SJSA1 (cell line): ENCODE data around the gene MECP2. TPM values are rescaled to one million over a fixed set of nuclear protein-coding genes. Genes with fewer than 3 reads are reported as not detected.
A peak's percentile ranks its signal among the peaks of the same experiment; 100 is the strongest.

Source experiments
- DNase-seq, 2 experiments: peaks; one replicate each; pipeline ENCODE4 v3.0.0-alpha.2; 2015 to 2020; ENCODE audit warnings: low spot score in 2 of 2, low read depth in 1 of 2
- H3K27ac ChIP-seq: fragments of 250-450 bp; sonication (Bioruptor Pico); 2 replicates; pipeline ENCODE4 v1.5.1; 2020; ENCODE audit warnings: mild to moderate bottlenecking, moderate library complexity
- H3K27me3 ChIP-seq: fragments of 250-450 bp; sonication (Bioruptor Pico); replicated peaks from 2 replicates; pipeline ENCODE4 v1.5.1; 2020; ENCODE audit warnings: mild to moderate bottlenecking, moderate library complexity
- H3K36me3 ChIP-seq: fragments of 250-450 bp; sonication (Bioruptor Pico); 2 replicates; pipeline ENCODE4 v1.5.1; 2020; ENCODE audit warnings: mild to moderate bottlenecking
- H3K4me1 ChIP-seq: fragments of 250-450 bp; sonication (Bioruptor Pico); replicated peaks from 2 replicates; pipeline ENCODE4 v1.6.1; 2021; ENCODE audit warnings: mild to moderate bottlenecking
- H3K4me3 ChIP-seq: fragments of 250-450 bp; sonication (Bioruptor Pico); 2 replicates; pipeline ENCODE4 v1.5.1; 2020; ENCODE audit warnings: mild to moderate bottlenecking
- H3K9me3 ChIP-seq: fragments of 250-450 bp; sonication (Bioruptor Pico); replicated peaks from 2 replicates; pipeline ENCODE4 v1.5.1; 2020; ENCODE audit warnings: mild to moderate bottlenecking
- total RNA-seq: library from RNA; depleted of rRNA; stranded (reverse); fragments of >200 nt; shearing (Covaris generic); gene quantifications from 2 replicates; pipeline ENCODE4 v1.2.3, GENCODE V29; 2014

MECP2 gene
- total RNA-seq, 1 experiment from 2014 or later = 26.0 TPM

GRCh38 chrX:154125391-154126040 is 28.0 kb upstream of the MECP2 start:
- no peaks in the 10 kb centered on the region for H3K27me3 ChIP-seq
- H3K9me3 ChIP-seq = no peaks in the 10 kb centered on the region
- no peak overlapping the region for H3K4me3 ChIP-seq
- no peaks in the 10 kb centered on the region for H3K4me1 ChIP-seq
- DNase-seq = no peak
- no peak overlapping the region for H3K27ac ChIP-seq
- H3K36me3 ChIP-seq = no peaks in the 10 kb centered on the region

- no peaks in the 10 kb centered on the region for H3K9me3 ChIP-seq
- H3K27me3 ChIP-seq = no peaks in the 10 kb centered on the region
- DNase-seq = no peak
- no peak overlapping the region for H3K27ac ChIP-seq
- H3K4me1 ChIP-seq = no peaks in the 10 kb centered on the region
- H3K4me3 ChIP-seq = no peak overlapping the region
- no peaks in the 10 kb centered on the region for H3K36me3 ChIP-seq
These were observed 26.0 kb upstream of the MECP2 start for GRCh38 chrX:154123241-154124219.

- no peak for DNase-seq
- Histone ChIP-seq H3K4me1 (no peaks in the 10 kb centered on the region), H3K27ac (no peak overlapping the region), H3K9me3 (no peaks in the 10 kb centered on the region), H3K27me3 (no peaks in the 10 kb centered on the region), H3K4me3 (no peak overlapping the region), H3K36me3 (no peaks in the 10 kb centered on the region)
These were observed 24.4 kb upstream of the MECP2 start for GRCh38 chrX:154121961-154122360.

- H3K4me1 ChIP-seq = no peaks in the 10 kb centered on the region
- H3K9me3 ChIP-seq = no peaks in the 10 kb centered on the region
- no peaks in the 10 kb centered on the region for H3K36me3 ChIP-seq
- no peak overlapping the region for H3K27ac ChIP-seq
- no peak for DNase-seq
- no peaks in the 10 kb centered on the region for H3K27me3 ChIP-seq
- H3K4me3 ChIP-seq = no peak overlapping the region
These were observed 23.7 kb upstream of the MECP2 start for GRCh38 chrX:154121207-154121606.

- Histone ChIP-seq H3K36me3 (no peaks in the 10 kb centered on the region), H3K27ac (no peak overlapping the region), H3K9me3 (no peaks in the 10 kb centered on the region), H3K4me1 (no peaks in the 10 kb centered on the region), H3K27me3 (no peaks in the 10 kb centered on the region), H3K4me3 (no peak overlapping the region)
- no peak for DNase-seq
These were observed 23.1 kb upstream of the MECP2 start for GRCh38 chrX:154120567-154120966.

- DNase-seq = no peak
- no peak overlapping the region for H3K27ac ChIP-seq
- H3K9me3 ChIP-seq = no peaks in the 10 kb centered on the region
- no peaks in the 10 kb centered on the region for H3K36me3 ChIP-seq
- no peak overlapping the region for H3K4me3 ChIP-seq
- H3K27me3 ChIP-seq = no peaks in the 10 kb centered on the region; the same call in 1 of the 2 replicates
- no peaks in the 10 kb centered on the region for H3K4me1 ChIP-seq
These were observed 20.0 kb upstream of the MECP2 start for GRCh38 chrX:154117566-154117965.

- no peak for DNase-seq
- Histone ChIP-seq H3K4me3 (no peak overlapping the region), H3K4me1 (no peaks in the 10 kb centered on the region), H3K27ac (no peak overlapping the region), H3K27me3 (no peaks in the 10 kb centered on the region; the same call in 1 of the 2 replicates), H3K9me3 (no peaks in the 10 kb centered on the region), H3K36me3 (no peaks in the 10 kb centered on the region)
These were observed 19.1 kb upstream of the MECP2 start for GRCh38 chrX:154116426-154117211.

GRCh38 chrX:154115750-154116149 is 18.2 kb upstream of the MECP2 start:
- no peaks in the 10 kb centered on the region for H3K9me3 ChIP-seq

GRCh38 chrX:154115071-154115470 is 17.6 kb upstream of the MECP2 start:
- Histone ChIP-seq H3K9me3 (no peaks in the 10 kb centered on the region), H3K27me3 (no peaks in the 10 kb centered on the region; the same call in 1 of the 2 replicates), H3K4me1 (no peaks in the 10 kb centered on the region), H3K36me3 (no peaks in the 10 kb centered on the region), H3K27ac (no peak overlapping the region), H3K4me3 (no peak overlapping the region)
- no peak for DNase-seq

More at GRCh38 chrX:154115750-154116149, 18.2 kb upstream of the MECP2 start:
- Histone ChIP-seq H3K36me3 (no peaks in the 10 kb centered on the region), H3K4me3 (no peak overlapping the region), H3K27me3 (no peaks in the 10 kb centered on the region; the same call in 1 of the 2 replicates), H3K4me1 (no peaks in the 10 kb centered on the region), H3K27ac (no peak overlapping the region)
- no peak for DNase-seq

- Histone ChIP-seq H3K9me3 (no peaks in the 10 kb centered on the region), H3K4me3 (no peak overlapping the region), H3K36me3 (no peaks in the 10 kb centered on the region), H3K4me1 (no peaks in the 10 kb centered on the region), H3K27me3 (no peaks in the 10 kb centered on the region; the same call in 1 of the 2 replicates), H3K27ac (no peak overlapping the region)
- DNase-seq = no peak
These were observed 17.1 kb upstream of the MECP2 start for GRCh38 chrX:154114652-154115051.

GRCh38 chrX:154113729-154114128 is 16.2 kb upstream of the MECP2 start:
- Histone ChIP-seq H3K36me3 (no peaks in the 10 kb centered on the region), H3K4me1 (no peaks in the 10 kb centered on the region), H3K4me3 (no peak overlapping the region), H3K27me3 (no peaks in the 10 kb centered on the region; the same call in 1 of the 2 replicates), H3K27ac (no peak overlapping the region), H3K9me3 (no peaks in the 10 kb centered on the region)
- no peak for DNase-seq

- Histone ChIP-seq H3K27me3 (no peaks in the 10 kb centered on the region), H3K36me3 (peaks cover 3% of the 10 kb centered on the region; the same call in 1 of the 2 replicates), H3K27ac (no peak overlapping the region), H3K4me1 (peaks cover 9% of the 10 kb centered on the region; the same call in 1 of the 2 replicates), H3K4me3 (no peak overlapping the region), H3K9me3 (no peaks in the 10 kb centered on the region)
- no peak for DNase-seq
These were observed 1.0 kb upstream of the MECP2 start for GRCh38 chrX:154098551-154098950.

- Histone ChIP-seq H3K36me3 (peaks cover 3% of the 10 kb centered on the region; the same call in 1 of the 2 replicates), H3K27me3 (no peaks in the 10 kb centered on the region), H3K9me3 (no peaks in the 10 kb centered on the region), H3K27ac (peak overlapping the region; percentile 78), H3K4me3 (peak overlapping the region; percentile 80), H3K4me1 (peaks cover 9% of the 10 kb centered on the region; the same call in 1 of the 2 replicates)
- peak; percentile 50 to 71 for DNase-seq
These were observed 421 bp downstream of the MECP2 start for GRCh38 chrX:154097003-154097588.
